Muscle layer of colon (tissue), 2 donors: ENCODE results near the gene NKAIN4.
"Not testable (repeated sequence)": the region's sequence is repeated elsewhere in the genome, so short reads cannot be mapped to it uniquely, and the experiment has no call there.

ENCODE experiments used
- H3K27ac ChIP-seq: one replicate; pipeline ENCODE4 v1.7.0; 2013; ENCODE audit warnings: low read depth, mild to moderate bottlenecking, low read length, moderate library complexity
- H3K27me3 ChIP-seq, 2 donors: one replicate each; pipeline ENCODE4 v1.7.0; 2013; ENCODE audit warnings: low read length in 2 of 2, mild to moderate bottlenecking in 2 of 2; ENCODE audit not compliant: insufficient read depth in 2 of 2, control insufficient read depth in 1 of 2
- H3K36me3 ChIP-seq: one replicate; pipeline ENCODE4 v1.7.0; 2013; ENCODE audit warnings: mild to moderate bottlenecking, low read length; ENCODE audit not compliant: insufficient read depth
- H3K4me1 ChIP-seq: one replicate; pipeline ENCODE4 v1.7.0; 2013; ENCODE audit warnings: mild to moderate bottlenecking, low read length; ENCODE audit not compliant: insufficient read depth
- H3K4me3 ChIP-seq, 2 donors: one replicate each; pipeline ENCODE4 v1.7.0; 2013; ENCODE audit warnings: low read length in 2 of 2, low read depth in 1 of 2, mild to moderate bottlenecking in 1 of 2, moderate library complexity in 1 of 2
- H3K9ac ChIP-seq: one replicate; pipeline ENCODE4 v1.7.0; 2013; ENCODE audit warnings: low read length
- H3K9me3 ChIP-seq: one replicate; pipeline ENCODE4 v1.7.0; 2013; ENCODE audit warnings: mild to moderate bottlenecking, low read length
- donor health status: abdominal sarcoma.
- donor health status: Adenocarcinoma of cecum.

NKAIN4 gene

GRCh38 chr20:63225082-63225454 lies 29.2 kb downstream of the NKAIN4 start:
- no peak overlapping the region for H3K9ac ChIP-seq
- H3K27me3 ChIP-seq, result no peaks in the 10 kb centered on the region
- H3K27ac ChIP-seq, result no peak overlapping the region
- H3K36me3 ChIP-seq, result no peaks in the 10 kb centered on the region
- no peak overlapping the region for H3K4me3 ChIP-seq
- H3K4me1 ChIP-seq, result peaks cover 18% of the 10 kb centered on the region
- no peaks in the 10 kb centered on the region for H3K9me3 ChIP-seq

- peaks cover 18% of the 10 kb centered on the region for H3K4me1 ChIP-seq
- no peaks in the 10 kb centered on the region for H3K27me3 ChIP-seq
- H3K9me3 ChIP-seq, result no peaks in the 10 kb centered on the region
- H3K4me3 ChIP-seq, result no peak overlapping the region
- H3K27ac ChIP-seq, result no peak overlapping the region
- H3K9ac ChIP-seq, result no peak overlapping the region
- no peaks in the 10 kb centered on the region for H3K36me3 ChIP-seq
Measured at GRCh38 chr20:63224412-63225081, 29.7 kb downstream of the NKAIN4 start.

- Histone ChIP-seq H3K27me3 (no peaks in the 10 kb centered on the region), H3K27ac (no peak overlapping the region), H3K9me3 (no peaks in the 10 kb centered on the region), H3K4me1 (peaks cover 18% of the 10 kb centered on the region), H3K9ac (no peak overlapping the region), H3K36me3 (no peaks in the 10 kb centered on the region), H3K4me3 (no peak overlapping the region)
Measured at GRCh38 chr20:63223826-63224207, 30.4 kb downstream of the NKAIN4 start.

GRCh38 chr20:63223121-63223825 lies 31.0 kb downstream of the NKAIN4 start:
- Histone ChIP-seq H3K36me3 (no peaks in the 10 kb centered on the region), H3K4me3 (no peak overlapping the region), H3K27ac (no peak overlapping the region), H3K4me1 (peaks cover 18% of the 10 kb centered on the region), H3K9me3 (no peaks in the 10 kb centered on the region), H3K9ac (no peak overlapping the region), H3K27me3 (no peaks in the 10 kb centered on the region)

GRCh38 chr20:63222541-63222940 lies 31.7 kb downstream of the NKAIN4 start:
- no peaks in the 10 kb centered on the region for H3K36me3 ChIP-seq
- H3K9ac ChIP-seq, result no peak overlapping the region
- H3K9me3 ChIP-seq, result no peaks in the 10 kb centered on the region
- no peak overlapping the region for H3K4me3 ChIP-seq
- H3K27me3 ChIP-seq, result no peaks in the 10 kb centered on the region
- H3K4me1 ChIP-seq, result peaks cover 18% of the 10 kb centered on the region
- no peak overlapping the region for H3K27ac ChIP-seq

GRCh38 chr20:63221400-63222053 lies 32.7 kb downstream of the NKAIN4 start:
- not testable (repeated sequence) for H3K27ac ChIP-seq, H3K27me3 ChIP-seq, H3K9ac ChIP-seq, H3K36me3 ChIP-seq, H3K9me3 ChIP-seq, H3K4me3 ChIP-seq
- peaks cover 22% of the 10 kb centered on the region for H3K4me1 ChIP-seq

- no peak overlapping the region for H3K27ac ChIP-seq
- no peak overlapping the region for H3K9ac ChIP-seq
- H3K27me3 ChIP-seq, result no peaks in the 10 kb centered on the region
Measured at GRCh38 chr20:63220696-63221399, 33.4 kb downstream of the NKAIN4 start.

GRCh38 chr20:63219866-63220521 lies 34.3 kb downstream of the NKAIN4 start:
- H3K9me3 ChIP-seq, result no peaks in the 10 kb centered on the region
- H3K9ac ChIP-seq, result no peak overlapping the region
- no peak overlapping the region for H3K27ac ChIP-seq
- H3K36me3 ChIP-seq, result no peaks in the 10 kb centered on the region
- H3K4me3 ChIP-seq, result no peak overlapping the region
- H3K4me1 ChIP-seq, result peaks cover 24% of the 10 kb centered on the region
- H3K27me3 ChIP-seq, result no peaks in the 10 kb centered on the region

More at GRCh38 chr20:63220696-63221399, 33.4 kb downstream of the NKAIN4 start:
- H3K4me1 ChIP-seq, result peaks cover 23% of the 10 kb centered on the region
- H3K36me3 ChIP-seq, result no peaks in the 10 kb centered on the region
- H3K4me3 ChIP-seq, result no peak overlapping the region
- H3K9me3 ChIP-seq, result no peaks in the 10 kb centered on the region

- no peak overlapping the region for H3K4me3 ChIP-seq
- no peak overlapping the region for H3K9ac ChIP-seq
- no peaks in the 10 kb centered on the region for H3K27me3 ChIP-seq
- H3K9me3 ChIP-seq, result no peaks in the 10 kb centered on the region
- H3K4me1 ChIP-seq, result peaks cover 24% of the 10 kb centered on the region
- H3K27ac ChIP-seq, result no peak overlapping the region
- H3K36me3 ChIP-seq, result no peaks in the 10 kb centered on the region
Measured at GRCh38 chr20:63219447-63219821, 34.8 kb downstream of the NKAIN4 start.

GRCh38 chr20:63218701-63219446 lies 35.4 kb downstream of the NKAIN4 start:
- H3K9me3 ChIP-seq, result no peaks in the 10 kb centered on the region
- H3K4me3 ChIP-seq, result no peak overlapping the region
- no peak overlapping the region for H3K27ac ChIP-seq
- H3K27me3 ChIP-seq, result no peaks in the 10 kb centered on the region
- no peak overlapping the region for H3K9ac ChIP-seq
- H3K4me1 ChIP-seq, result peaks cover 24% of the 10 kb centered on the region
- no peaks in the 10 kb centered on the region for H3K36me3 ChIP-seq
